ENCODE results near the gene ULK2.
A peak's percentile ranks its signal among the peaks of the same experiment; 100 is the strongest.

Gene ULK2

GRCh38 chr17:19724501-19725420 is 143.0 kb downstream of the ULK2 start:
- no peak overlapping the region for H3K4me3 ChIP-seq (replicated peaks in 1 of 2; ENCODE audit: low read depth in 2 of 2, low read length in 2 of 2)
- DNase-seq (ENCODE audit: low read depth in 2 of 2), result peak in 1 of 2 donors; percentile 44

GRCh38 chr17:19723964-19724363 is 143.8 kb downstream of the ULK2 start:
- TF ChIP-seq CTCF (IDR thresholded peaks at IDR 0.05; ENCODE audit: low read depth, low read length), result no peak
- no peak overlapping the region for H3K4me3 ChIP-seq (replicated peaks in 1 of 2; ENCODE audit: low read depth in 2 of 2, low read length in 2 of 2)
- no peak for DNase-seq (ENCODE audit: low read depth in 2 of 2)

More at GRCh38 chr17:19724501-19725420, 143.0 kb downstream of the ULK2 start:
- TF ChIP-seq CTCF (IDR thresholded peaks at IDR 0.05; ENCODE audit: low read depth, low read length), result no peak

All from cardiac fibroblast (primary cell).